ENCODE data around the gene PXDN. TPM values are rescaled to one million over a fixed set of nuclear protein-coding genes. Genes with fewer than 3 reads are reported as not detected.
"Not testable (repeated sequence)": the region's sequence is repeated elsewhere in the genome, so short reads cannot be mapped to it uniquely, and the experiment has no call there.

Gene PXDN
- total RNA-seq, 4 donors from 2014 or later, result 9.0 to 46.2 (median 18.5) TPM

- H3K27me3 ChIP-seq, result no peaks in the 10 kb centered on the region
- H3K4me1 ChIP-seq, result peaks cover 3 to 19% (median 12%) of the 10 kb centered on the region in 4 donors
- no peak for TF ChIP-seq EP300 (IDR thresholded peaks at IDR 0.05; ENCODE audit: low read depth)
- peak in 1 of 3 donors; percentile 36 for TF ChIP-seq POLR2AphosphoS5 (IDR thresholded peaks at IDR 0.05)
- 70 to 73% methylated on average over 6 to 16 of the region's 16 CpGs for WGBS, 2 donors (ENCODE audit: low coverage in 1 of 2)
- no peak for DNase-seq
- H3K4me3 ChIP-seq, result no peak overlapping the region
- no peaks in the 10 kb centered on the region for H3K9me3 ChIP-seq
- H3K36me3 ChIP-seq, result no peaks in the 10 kb centered on the region
- peak overlapping the region; percentile 74 to 83 (median 78) for H3K27ac ChIP-seq
- intact Hi-C loops (cut with DNase I; ENCODE audit: low total_unique reads), result no loop called here
- in situ Hi-C loops (cut with MboI; ENCODE audit: low pct_ligation_motif_present in 1 of 4, low pct_unique_long_range_greater_than_20kb in 1 of 4, low sequenced_read_pairs in 3 of 4), result no loop called here
These were observed 22.3 kb downstream of the PXDN start for GRCh38 chr2:1721706-1722646.

DNA sequence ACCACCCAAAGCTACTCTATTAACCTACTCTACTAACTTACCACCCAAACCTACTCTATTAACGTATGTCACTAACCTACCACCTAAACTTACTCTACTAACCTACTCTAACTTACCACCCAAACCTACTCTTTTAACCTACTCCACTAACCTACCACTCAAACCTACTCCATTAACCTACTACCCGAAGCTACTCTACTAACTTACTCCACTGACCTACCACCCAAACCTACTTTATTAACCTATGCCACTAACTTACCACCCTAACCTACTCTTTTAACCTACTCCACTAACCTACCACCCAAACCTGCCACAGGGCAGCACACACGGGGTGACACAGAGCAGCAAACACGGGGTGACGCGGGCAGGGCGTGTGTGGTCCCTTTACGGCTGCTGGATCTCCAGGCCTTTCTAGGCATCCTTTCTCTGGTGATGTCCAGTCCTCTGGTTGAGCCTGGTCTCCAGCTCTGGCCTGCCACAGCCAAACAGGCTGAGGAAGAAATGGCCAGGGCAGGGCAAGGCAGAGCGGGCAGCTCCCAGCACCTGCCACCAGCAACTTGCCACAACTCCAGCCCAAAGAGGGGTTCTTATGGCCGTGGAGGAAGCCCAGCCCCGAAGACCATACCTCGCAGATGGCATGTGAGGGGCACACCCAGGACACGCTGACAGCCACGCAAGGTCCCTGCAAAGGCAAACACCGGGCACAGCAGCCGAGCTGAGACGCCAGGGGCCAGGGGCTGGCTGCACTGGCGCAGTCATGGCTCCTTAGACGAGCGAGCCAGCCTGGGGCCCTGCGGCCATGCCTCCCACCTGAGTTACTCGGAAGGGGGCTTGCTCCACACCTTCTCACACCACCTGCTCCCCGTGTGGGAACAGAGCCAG, 25.7 kb downstream of the PXDN start:
- TF ChIP-seq EP300 (IDR thresholded peaks at IDR 0.05; ENCODE audit: low read depth) (no peak), POLR2AphosphoS5 (IDR thresholded peaks at IDR 0.05) (no peak)
- no peak overlapping the region for H3K27ac ChIP-seq
- WGBS, 2 donors (ENCODE audit: low coverage in 1 of 2), result 93 to 100% methylated on average over 2 to 21 of the region's 23 CpGs
- H3K4me3 ChIP-seq, result no peak overlapping the region
- no peak for DNase-seq
- intact Hi-C loops (cut with DNase I; ENCODE audit: low total_unique reads), result no loop called here
- peaks cover 4 to 37% (median 20%) of the 10 kb centered on the region in 4 donors for H3K4me1 ChIP-seq
- H3K27me3 ChIP-seq, result no peaks in the 10 kb centered on the region
- H3K36me3 ChIP-seq, result no peaks in the 10 kb centered on the region
- in situ Hi-C loops (cut with MboI; ENCODE audit: low pct_ligation_motif_present in 1 of 4, low pct_unique_long_range_greater_than_20kb in 1 of 4, low sequenced_read_pairs in 3 of 4), result no loop called here
- no peaks in the 10 kb centered on the region for H3K9me3 ChIP-seq

DNA sequence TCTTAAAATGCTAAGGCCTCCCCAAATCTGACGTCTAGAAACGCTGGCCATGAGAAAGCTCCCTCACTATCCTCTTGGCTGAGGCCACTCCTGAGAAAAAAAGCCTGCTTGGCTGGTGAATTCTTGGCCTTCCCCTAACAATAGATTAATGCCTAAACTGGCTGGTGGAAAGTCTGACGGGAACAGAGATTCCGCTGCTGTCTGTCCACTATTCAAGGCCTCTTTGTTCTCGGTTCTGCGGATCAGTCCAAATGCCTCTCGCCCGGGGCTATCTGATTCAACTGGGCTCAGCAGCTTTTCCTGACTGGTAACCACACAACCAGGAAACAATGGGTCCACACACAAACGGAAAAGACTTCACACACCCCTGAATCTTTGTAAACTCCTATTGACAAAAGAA, 27.2 kb downstream of the PXDN start:
- DNase-seq, result no peak
- 64 to 75% methylated on average over 6 to 9 of the region's 9 CpGs for WGBS, 2 donors (ENCODE audit: low coverage in 1 of 2)
- Histone ChIP-seq H3K36me3 (no peaks in the 10 kb centered on the region), H3K9me3 (no peaks in the 10 kb centered on the region), H3K27me3 (no peaks in the 10 kb centered on the region), H3K4me3 (no peak overlapping the region), H3K4me1 (peaks cover 4 to 35% (median 20%) of the 10 kb centered on the region in 4 donors), H3K27ac (peak overlapping the region; percentile 9 to 69 (median 40))
- in situ Hi-C loops (cut with MboI; ENCODE audit: low pct_ligation_motif_present in 1 of 4, low pct_unique_long_range_greater_than_20kb in 1 of 4, low sequenced_read_pairs in 3 of 4) (no loop called here), intact Hi-C loops (cut with DNase I; ENCODE audit: low total_unique reads) (no loop called here)
- TF ChIP-seq CTCF (IDR thresholded peaks at IDR 0.05), result no peak
- no peak for TF ChIP-seq POLR2AphosphoS5 (IDR thresholded peaks at IDR 0.05)
- no peak for TF ChIP-seq POLR2A (IDR thresholded peaks at IDR 0.05)
- no peak for TF ChIP-seq EP300 (IDR thresholded peaks at IDR 0.05; ENCODE audit: low read depth)

GRCh38 chr2:1716441-1716840, 27.9 kb downstream of the PXDN start:
- DNase-seq, result no peak
- TF ChIP-seq POLR2A (IDR thresholded peaks at IDR 0.05) (no peak), POLR2AphosphoS5 (IDR thresholded peaks at IDR 0.05) (no peak), CTCF (IDR thresholded peaks at IDR 0.05) (no peak), EP300 (IDR thresholded peaks at IDR 0.05; ENCODE audit: low read depth) (no peak)
- H3K4me1 ChIP-seq, result peaks cover 4 to 28% (median 18%) of the 10 kb centered on the region in 4 donors
- 81% methylated on average over 9 of the region's 9 CpGs; no CpG with 5 or more reads in 1 of the 2 donors for WGBS, 2 donors (ENCODE audit: low coverage in 1 of 2)
- no peaks in the 10 kb centered on the region for H3K36me3 ChIP-seq
- H3K9me3 ChIP-seq, result no peaks in the 10 kb centered on the region
- intact Hi-C loops (cut with DNase I; ENCODE audit: low total_unique reads), result no loop called here
- no peak overlapping the region for H3K4me3 ChIP-seq
- in situ Hi-C loops (cut with MboI; ENCODE audit: low pct_ligation_motif_present in 1 of 4, low pct_unique_long_range_greater_than_20kb in 1 of 4, low sequenced_read_pairs in 3 of 4), result no loop called here
- H3K27me3 ChIP-seq, result no peaks in the 10 kb centered on the region
- peak overlapping the region; percentile 1 to 69 (median 40) for H3K27ac ChIP-seq

DNA sequence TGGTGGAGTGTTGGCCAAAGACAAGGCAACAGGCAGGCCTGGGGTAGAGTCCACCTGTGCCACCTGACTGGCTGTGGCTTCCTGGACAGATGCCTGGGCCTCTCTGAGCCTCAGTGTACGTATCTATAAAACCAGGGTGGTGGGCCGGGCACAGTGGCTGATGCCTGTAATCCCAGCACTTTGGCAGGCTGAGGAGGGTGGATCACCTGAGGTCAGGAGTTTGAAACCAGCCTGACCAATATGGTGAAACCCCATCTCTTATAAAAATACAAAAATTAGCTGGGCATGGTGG, 28.4 kb downstream of the PXDN start:
- H3K4me3 ChIP-seq; H3K27me3 ChIP-seq; H3K9me3 ChIP-seq; intact Hi-C loops (cut with DNase I; ENCODE audit: low total_unique reads); in situ Hi-C loops (cut with MboI; ENCODE audit: low pct_ligation_motif_present in 1 of 4, low pct_unique_long_range_greater_than_20kb in 1 of 4, low sequenced_read_pairs in 3 of 4); DNase-seq; H3K36me3 ChIP-seq: not testable (repeated sequence)
- WGBS, 2 donors (ENCODE audit: low coverage in 1 of 2), result 51% methylated on average over 2 of the region's 2 CpGs; no CpG with 5 or more reads in 1 of the 2 donors
- Histone ChIP-seq H3K4me1 (peaks cover 4 to 25% (median 15%) of the 10 kb centered on the region in 4 donors), H3K27ac (peak overlapping the region in 3 of 4 donors; percentile 39 to 49 (median 44))
